8988T (cell line): ENCODE data around the gene PTPRN2.
"Not testable (repeated sequence)": the region's sequence is repeated elsewhere in the genome, so short reads cannot be mapped to it uniquely, and the experiment has no call there.

Experiments
- DNase-seq: peaks from one replicate; pipeline ENCODE4 v3.0.0; 2011

The PTPRN2 gene

GRCh38 chr7:158395349-158395748 is 192.3 kb downstream of the PTPRN2 start:
- DNase-seq, result no peak

GRCh38 chr7:158394936-158395335 is 192.7 kb downstream of the PTPRN2 start:
- peak; percentile 84 for DNase-seq

GRCh38 chr7:158393926-158394625 is 193.5 kb downstream of the PTPRN2 start:
- no peak for DNase-seq

- no peak for DNase-seq
These were observed 195.4 kb downstream of the PTPRN2 start for GRCh38 chr7:158392251-158392650.

- DNase-seq, result no peak
These were observed 196.1 kb downstream of the PTPRN2 start for GRCh38 chr7:158391541-158391940.

- DNase-seq, result no peak
These were observed 196.5 kb downstream of the PTPRN2 start for GRCh38 chr7:158391141-158391540.

GRCh38 chr7:158390460-158390859 is 197.2 kb downstream of the PTPRN2 start:
- DNase-seq, result no peak

- DNase-seq, result no peak
These were observed 197.9 kb downstream of the PTPRN2 start for GRCh38 chr7:158389514-158390425.

- no peak for DNase-seq
These were observed 198.7 kb downstream of the PTPRN2 start for GRCh38 chr7:158388928-158389327.

- DNase-seq, result no peak
These were observed 199.6 kb downstream of the PTPRN2 start for GRCh38 chr7:158388072-158388471.

- no peak for DNase-seq
These were observed 200.1 kb downstream of the PTPRN2 start for GRCh38 chr7:158387546-158387891.

GRCh38 chr7:158386866-158387545 is 200.6 kb downstream of the PTPRN2 start:
- DNase-seq, result no peak

- DNase-seq, result no peak
These were observed 201.3 kb downstream of the PTPRN2 start for GRCh38 chr7:158386355-158386618.

GRCh38 chr7:158385496-158386354 is 201.9 kb downstream of the PTPRN2 start:
- not testable (repeated sequence) for DNase-seq

GRCh38 chr7:158384746-158385145 is 202.9 kb downstream of the PTPRN2 start:
- no peak for DNase-seq

GRCh38 chr7:158383665-158384064 is 204.0 kb downstream of the PTPRN2 start:
- no peak for DNase-seq

- no peak for DNase-seq
These were observed 205.0 kb downstream of the PTPRN2 start for GRCh38 chr7:158382363-158383254.

GRCh38 chr7:158381956-158382355 is 205.7 kb downstream of the PTPRN2 start:
- no peak for DNase-seq

GRCh38 chr7:158378978-158379377 is 208.6 kb downstream of the PTPRN2 start:
- DNase-seq, result no peak

- DNase-seq, result no peak
These were observed 209.6 kb downstream of the PTPRN2 start for GRCh38 chr7:158377800-158378623.

GRCh38 chr7:158376839-158377186 is 210.8 kb downstream of the PTPRN2 start:
- DNase-seq, result not testable (repeated sequence)
